K562 (cell line): Measurements from ENCODE around the gene TRPM4. TPM values are rescaled to one million over a fixed set of nuclear protein-coding genes. Genes with fewer than 3 reads are reported as not detected.

Experiments
- C11orf30 ChIP-seq: fragments of 450-650 bp; IDR thresholded peaks from 2 replicates; pipeline ENCODE4 v1.6.1; 2016; ENCODE audit warnings: low read depth, mild to moderate bottlenecking
- CHD4 ChIP-seq: fragments of 200-600 bp; sonication (generic); IDR thresholded peaks from 3 replicates; pipeline ENCODE4 v1.6.1; 2012; ENCODE audit warnings: low read depth, mild to moderate bottlenecking, mixed read lengths, low read length, inconsistent platforms; ENCODE audit not compliant: insufficient read depth, insufficient replicate concordance, poor library complexity, severe bottlenecking
- ELF2 ChIP-seq: fragments of 250-450 bp; sonication (Bioruptor Pico); IDR thresholded peaks from 2 replicates; pipeline ENCODE4 v1.5.0; 2021; ENCODE audit warnings: mild to moderate bottlenecking
- EP300 ChIP-seq: IDR thresholded peaks from 2 replicates; pipeline ENCODE4 v1.6.1; 2012; ENCODE audit warnings: low read length, improper control_type of control experiment
- ERF ChIP-seq: fragments of 450-650 bp; formaldehyde crosslinking; IDR thresholded peaks from 2 replicates; pipeline ENCODE4 v1.4.0; 2020; ENCODE audit warnings: mild to moderate bottlenecking, mixed read lengths
- FOS ChIP-seq: IDR thresholded peaks from 3 replicates; pipeline ENCODE4 v1.6.1; 2011; ENCODE audit not compliant: insufficient read length; ENCODE audit errors: extremely low read depth
- HCFC1 ChIP-seq: IDR thresholded peaks from 2 replicates; pipeline ENCODE4 v1.6.1; 2012; ENCODE audit warnings: low read depth, low read length, improper control_type of control experiment
- HDAC2 ChIP-seq: fragments of 450-650 bp; IDR thresholded peaks from 2 replicates; pipeline ENCODE4 v1.6.1; 2016; ENCODE audit warnings: mild to moderate bottlenecking
- HMGN3 ChIP-seq: IDR thresholded peaks from 2 replicates; pipeline ENCODE4 v1.6.1; 2011; ENCODE audit warnings: borderline replicate concordance, low read depth, mild to moderate bottlenecking, mixed read lengths, low read length; ENCODE audit not compliant: insufficient read length; ENCODE audit errors: extremely low read depth
- KDM2B ChIP-seq: fragments of 250-450 bp; sonication (Bioruptor Pico); IDR thresholded peaks from 2 replicates; pipeline ENCODE4 v1.8.0; 2021; ENCODE audit warnings: mild to moderate bottlenecking, moderate library complexity
- KDM4B ChIP-seq, 2 experiments: fragments of 450-650 bp in 1 of 2; sonication (generic) in 1 of 2; IDR thresholded peaks; 2 replicates each; pipeline ENCODE4 v1.6.1; 2016 to 2017; ENCODE audit warnings: borderline replicate concordance in 2 of 2, antibody characterized with exemption in 1 of 2, low read depth in 1 of 2, mild to moderate bottlenecking in 1 of 2
- MAFG ChIP-seq: fragments of 450-650 bp; conservative IDR thresholded peaks from 2 replicates; pipeline ENCODE4 v1.6.1; 2016; ENCODE audit warnings: missing genetic modification characterization, missing compliant biosample characterization
- MBD2 ChIP-seq: sonication (generic); IDR thresholded peaks from 2 replicates; pipeline ENCODE4 v1.6.1; 2016; ENCODE audit warnings: low read depth, borderline replicate concordance
- MCM7 ChIP-seq, 2 experiments: fragments of 450-650 bp; IDR thresholded peaks; 2 replicates each; pipeline ENCODE4 v1.6.1; 2016 to 2018
- MXI1 ChIP-seq: IDR thresholded peaks from 2 replicates; pipeline ENCODE4 v1.6.1; 2011; ENCODE audit warnings: low read depth, mild to moderate bottlenecking, improper control_type of control experiment, low read length
- NCOA2 ChIP-seq, 2 experiments: fragments of 450-650 bp; IDR thresholded peaks; 2 replicates each; pipeline ENCODE4 v1.6.1; 2018; ENCODE audit warnings: mild to moderate bottlenecking in 2 of 2, moderate library complexity in 1 of 2; ENCODE audit not compliant: partially characterized antibody in 2 of 2
- NCOA6 ChIP-seq: fragments of 450-650 bp; IDR thresholded peaks from 2 replicates; pipeline ENCODE4 v1.6.1; 2017; ENCODE audit warnings: mild to moderate bottlenecking
- PBX2 ChIP-seq, 2 experiments: IDR thresholded peaks in 1 of 2; conservative IDR thresholded peaks in 1 of 2; 2 replicates each; pipeline ENCODE4 v1.6.1; 2016; ENCODE audit warnings: low read depth in 2 of 2, mild to moderate bottlenecking in 1 of 2, missing compliant biosample characterization in 1 of 2, missing genetic modification characterization in 1 of 2, moderate library complexity in 1 of 2
- PTRF ChIP-seq: fragments of 450-650 bp; IDR thresholded peaks from 2 replicates; pipeline ENCODE4 v1.6.1; 2016; ENCODE audit warnings: mild to moderate bottlenecking, missing genetic modification characterization, missing compliant biosample characterization
- RFX5 ChIP-seq: IDR thresholded peaks from 2 replicates; pipeline ENCODE4 v1.6.1; 2011; ENCODE audit warnings: low read depth, mild to moderate bottlenecking, improper control_type of control experiment, low read length
- SAFB ChIP-seq: fragments of 200-400 bp; formaldehyde crosslinking; IDR thresholded peaks from 2 replicates; pipeline ENCODE4 v1.6.1; 2017; ENCODE audit warnings: low read depth, low read length, borderline replicate concordance
- SNIP1 ChIP-seq: fragments of 450-650 bp; IDR thresholded peaks from 2 replicates; pipeline ENCODE4 v1.7.1; 2017; ENCODE audit warnings: low read depth, mild to moderate bottlenecking
- ZKSCAN8 ChIP-seq: fragments of 200-800 bp; sonication (Bioruptor generic); IDR thresholded peaks from 2 replicates; pipeline ENCODE4 v1.6.1; 2016; ENCODE audit warnings: missing genetic modification characterization, missing compliant biosample characterization
- ZNF311 ChIP-seq: fragments of 250-450 bp; sonication (Bioruptor Pico); IDR thresholded peaks from 2 replicates; pipeline ENCODE4 v1.4.0; 2020; ENCODE audit warnings: mild to moderate bottlenecking, moderate library complexity
- ZNF740 ChIP-seq, 3 experiments: fragments of 200-800 bp in 1 of 3; sonication (Bioruptor generic) in 1 of 3; sonication (generic) in 1 of 3; formaldehyde crosslinking in 1 of 3; IDR thresholded peaks; 2 replicates each; pipeline versions ENCODE4 v1.6.1 to v1.8.0; 2016 to 2022; ENCODE audit warnings: mild to moderate bottlenecking in 2 of 3, missing compliant biosample characterization in 2 of 3, missing genetic modification characterization in 2 of 3, missing genetic modification reagents in 1 of 3
- ZNF77 ChIP-seq: fragments of 250-450 bp; sonication (Bioruptor Pico); IDR thresholded peaks from 2 replicates; pipeline ENCODE4 v1.5.0; 2020
- polyA plus RNA-seq, 8 experiments: library from polyadenylated mRNA; depleted of rRNA in 4 of 8; stranded (reverse) in 5 of 8; unstranded in 3 of 8; fragments of >200 nt; fragmentation: Nextera tagmentation in 2 of 8; fragmentation: Illumina TruSeq in 1 of 8; extraction: Ambion mirVana in 2 of 8; extraction: Trizol in 1 of 8; gene quantifications; 2 replicates each; pipeline versions ENCODE4 v1.2.1 to v1.2.3, GENCODE V29; 2011 to 2014; ENCODE audit warnings: inconsistent platforms in 1 of 8, missing spikeins in 1 of 8
- total RNA-seq, 7 experiments: library from RNA; depleted of rRNA in 6 of 7; stranded (reverse); fragments of >200 nt in 6 of 7; fragmentation: Illumina TruSeq in 2 of 7; extraction: Trizol in 2 of 7; gene quantifications; 2 replicates each; pipeline versions ENCODE4 v1.2.1 to v1.2.3, GENCODE V29; 2011 to 2021; ENCODE audit warnings: low replicate concordance in 1 of 7

TRPM4 gene
- total and polyA plus RNA-seq, 9 of the 15 experiments (the other 6 are each of a cell fraction or from before 2014, with no cell fraction given) = 6.5 to 45.4 (median 15.2) TPM

- TF ChIP-seq HCFC1 (no peak), ZNF77 (CRISPR knock-in tag) (no peak), ELF2 (CRISPR knock-in tag) (no peak), SNIP1 (no peak), CHD4 (no peak), ZKSCAN8 (CRISPR knock-in tag) (no peak), FOS (no peak), PBX2 (CRISPR knock-in tag; IDR thresholded peaks at IDR 0.05; ENCODE audit: low read depth) (no peak), PBX2 (tag; conservative IDR thresholded peaks at IDR 0.05; ENCODE audit: low read depth) (no peak), MXI1 (0 out of 2 replicates have a peak, but pooled peaks have one; percentile 17), NCOA6 (no peak), RFX5 (no peak), MAFG (tag) (no peak), PTRF (tag) (no peak), HMGN3 (peak; percentile 75), MBD2 (peak; percentile 44; the same call in 1 of the 2 replicates), HDAC2 (no peak), MCM7 (IDR thresholded peaks at IDR 0.05) (no peak), ZNF740 (CRISPR knock-in tag; IDR thresholded peaks at IDR 0.05) (no peak; the same call in 1 of the 2 replicates), ZNF740 (tag; IDR thresholded peaks at IDR 0.05) (peak in 1 of 2 experiments; percentile 81; a peak in 1 of 4 replicates), KDM4B (IDR thresholded peaks at IDR 0.05; ENCODE audit: borderline replicate concordance in 2 of 2, low read depth in 1 of 2) (0 out of 4 replicates have a peak, but pooled peaks of 1 of the 2 experiments have one; percentile 21), C11orf30 (no peak), KDM2B (CRISPR knock-in tag) (0 out of 2 replicates have a peak, but pooled peaks have one; percentile 33), NCOA2 (IDR thresholded peaks at IDR 0.05; ENCODE audit: partially characterized antibody in 2 of 2) (no peak), ZNF311 (no peak), ERF (CRISPR knock-in tag) (peak; percentile 89; the same call in 1 of the 2 replicates), EP300 (no peak), SAFB (no peak)
These were observed at the start of gene TRPM4 (continued) for GRCh38 chr19:49157445-49158224.
